ENCODE measurements around the gene LGALS3BP.

Gene LGALS3BP

DNA sequence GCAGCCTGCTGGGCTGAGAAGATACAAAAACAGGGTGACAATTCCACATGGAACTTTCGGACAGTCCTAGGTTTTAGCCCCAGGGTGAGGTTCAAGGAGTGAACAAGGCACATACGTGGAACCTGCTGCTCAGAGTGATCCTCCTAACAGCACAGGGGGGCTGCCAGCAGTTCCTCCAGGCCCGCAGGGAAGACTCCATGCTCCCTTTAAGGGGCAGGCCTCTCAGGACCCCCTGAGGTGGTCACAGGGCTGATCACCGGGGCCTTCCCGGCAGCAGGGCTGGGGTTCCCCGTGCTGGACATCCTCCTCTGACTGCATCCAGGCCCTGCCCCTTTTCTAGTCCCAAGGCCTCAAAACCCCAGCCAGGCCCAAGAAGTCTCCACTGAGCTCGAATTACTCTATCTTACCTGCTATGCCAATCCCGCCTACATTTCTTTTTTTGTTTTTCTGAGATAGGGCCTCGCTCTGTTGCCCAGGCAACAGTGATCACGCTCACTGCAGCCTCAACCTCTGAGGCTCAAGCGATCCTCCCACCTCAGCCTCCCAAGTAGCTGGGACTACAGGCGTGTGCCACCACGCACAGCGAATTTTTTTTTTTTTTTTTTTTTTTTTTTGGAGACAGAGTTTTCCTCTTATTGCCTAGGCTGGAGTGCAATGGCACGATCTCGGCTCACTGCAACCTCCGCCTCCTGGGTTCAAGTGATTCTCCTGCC lies 19.5 kb upstream of the LGALS3BP start:
- DNase-seq, result no peak

DNA sequence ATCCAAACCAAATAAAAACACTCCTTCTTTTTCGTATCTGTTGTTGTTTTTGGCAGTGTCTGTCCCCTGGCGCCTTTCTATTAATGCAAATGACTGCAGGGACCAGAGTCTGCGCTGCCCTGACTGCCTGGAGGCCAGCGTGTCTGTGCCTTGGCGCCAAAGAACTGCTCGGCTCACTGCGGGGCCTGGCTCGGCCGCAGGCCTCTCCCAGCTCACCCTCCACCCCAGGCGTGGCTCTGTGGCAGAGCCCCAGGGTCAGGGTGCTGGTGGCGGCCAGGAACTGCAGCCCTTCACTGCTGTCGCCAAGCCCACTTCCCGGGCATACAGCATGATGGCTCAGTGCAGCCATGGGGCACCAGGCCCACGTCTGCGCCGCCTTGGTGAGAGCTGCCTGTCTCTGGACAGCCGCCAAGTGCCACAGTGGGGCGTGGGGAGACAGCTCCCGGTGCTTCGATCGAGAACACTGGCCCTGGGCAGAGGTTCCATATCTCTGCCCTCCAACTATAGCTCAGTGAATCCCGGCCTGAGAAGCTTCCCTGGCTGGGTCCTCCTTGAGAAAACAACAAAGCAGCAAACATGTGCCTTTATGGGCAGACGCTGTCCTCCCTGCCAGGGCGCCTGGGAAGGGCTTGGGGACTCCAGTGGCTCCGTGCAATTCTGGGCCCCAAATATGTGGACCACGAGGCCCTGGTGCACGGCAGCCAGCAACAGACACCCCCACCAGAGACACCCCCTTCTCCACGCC lies 18.8 kb upstream of the LGALS3BP start:
- DNase-seq, result no peak

DNA sequence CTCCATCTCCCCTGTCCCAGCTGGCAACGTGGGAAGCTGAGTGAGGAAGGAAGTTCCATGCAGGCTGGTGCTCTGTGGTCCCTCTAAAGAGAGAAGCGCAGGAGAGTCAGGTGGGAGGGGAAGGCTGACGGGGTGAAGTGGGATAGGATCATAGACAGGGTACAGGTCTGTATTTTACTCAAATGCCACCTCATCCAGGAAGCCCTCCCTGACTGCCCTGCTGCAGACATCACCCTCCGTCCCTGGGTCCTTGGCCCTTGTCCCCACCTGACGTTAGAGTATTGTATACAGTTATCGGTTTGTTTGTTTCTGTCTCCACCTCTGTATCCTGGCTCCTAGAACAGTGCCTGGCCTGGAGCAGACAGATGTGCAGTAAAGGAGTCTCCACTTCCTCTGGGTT lies 18.2 kb upstream of the LGALS3BP start:
- DNase-seq, result no peak

DNA sequence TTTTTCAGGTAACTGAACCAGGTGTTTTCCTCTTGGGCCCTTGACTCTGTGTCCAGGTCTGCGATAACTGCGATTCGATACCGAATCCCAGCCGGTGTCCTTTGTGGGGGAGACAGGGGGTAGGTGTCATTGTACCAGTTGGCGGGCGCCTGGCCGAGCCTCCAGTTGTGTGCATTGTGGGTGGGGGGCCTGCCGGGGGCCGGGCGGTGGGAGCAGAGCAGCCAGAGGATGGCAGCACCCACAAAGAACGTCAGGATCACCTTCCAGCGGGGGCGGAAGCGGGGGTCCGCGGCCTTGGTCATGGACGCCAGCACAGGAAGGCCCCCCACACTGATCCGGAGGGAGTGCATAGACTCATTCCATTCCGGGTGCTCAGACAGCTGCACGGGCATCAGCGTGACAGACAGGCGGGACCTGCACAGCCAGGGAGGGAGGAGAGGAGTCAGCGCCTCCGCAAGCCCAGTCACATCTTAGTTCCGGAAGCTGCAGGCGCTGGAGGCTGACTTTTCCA lies 17.6 kb upstream of the LGALS3BP start:
- no peak for DNase-seq

DNA sequence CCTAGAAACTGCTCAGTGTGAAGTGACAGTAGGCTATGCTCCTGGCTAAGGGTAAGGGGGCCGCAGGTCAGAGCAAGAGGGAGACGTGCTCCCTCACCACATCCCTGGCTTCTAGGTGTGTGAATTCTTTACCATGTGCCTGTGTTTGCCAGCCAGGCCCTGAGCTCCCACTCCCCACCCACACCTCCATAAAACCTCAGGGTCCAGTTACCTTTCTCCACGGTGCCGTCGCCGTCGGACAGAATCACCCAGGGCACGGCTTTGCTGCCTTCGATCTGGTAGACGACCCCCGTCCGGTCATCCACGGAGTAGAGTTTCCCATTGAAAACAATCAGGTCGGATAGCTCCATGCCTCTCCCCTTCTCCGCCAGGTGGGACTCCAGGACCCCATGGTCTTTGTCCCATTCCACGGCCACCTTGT lies 17.1 kb upstream of the LGALS3BP start:
- DNase-seq, result no peak

DNA sequence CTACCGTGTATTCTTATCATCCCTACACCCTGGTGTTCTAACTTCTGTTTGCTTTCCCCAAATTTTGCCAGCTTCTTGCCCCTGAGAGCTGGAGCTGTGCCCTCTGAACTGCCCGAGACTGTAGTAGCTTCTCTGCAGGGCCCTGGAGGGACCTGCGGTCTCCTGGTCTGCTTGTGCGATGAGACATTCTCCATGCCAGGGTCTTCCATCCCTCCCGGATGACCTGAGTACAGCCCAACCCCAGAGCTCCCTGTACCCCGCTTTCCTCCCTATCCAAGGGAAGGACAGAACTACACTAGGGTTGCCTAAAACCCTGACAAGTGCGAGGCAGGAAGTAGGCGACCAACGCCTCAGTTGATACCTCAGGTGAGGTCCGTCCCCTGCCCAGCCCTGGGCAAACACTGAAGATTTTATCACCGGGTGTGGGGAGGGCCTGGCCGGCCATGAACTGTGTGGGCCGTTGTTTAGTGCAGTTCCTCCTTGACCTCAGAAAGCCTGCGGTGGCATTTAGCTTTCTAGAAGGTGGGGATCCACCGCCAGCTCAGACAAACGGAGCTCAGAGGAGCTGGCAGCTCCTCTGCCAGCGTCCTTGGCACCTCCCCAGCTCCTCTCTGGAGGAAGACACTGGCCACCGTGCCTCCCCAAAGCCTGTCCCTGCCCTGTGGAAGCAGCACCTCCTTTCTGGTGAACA lies 16.2 kb upstream of the LGALS3BP start:
- no peak for DNase-seq

DNA sequence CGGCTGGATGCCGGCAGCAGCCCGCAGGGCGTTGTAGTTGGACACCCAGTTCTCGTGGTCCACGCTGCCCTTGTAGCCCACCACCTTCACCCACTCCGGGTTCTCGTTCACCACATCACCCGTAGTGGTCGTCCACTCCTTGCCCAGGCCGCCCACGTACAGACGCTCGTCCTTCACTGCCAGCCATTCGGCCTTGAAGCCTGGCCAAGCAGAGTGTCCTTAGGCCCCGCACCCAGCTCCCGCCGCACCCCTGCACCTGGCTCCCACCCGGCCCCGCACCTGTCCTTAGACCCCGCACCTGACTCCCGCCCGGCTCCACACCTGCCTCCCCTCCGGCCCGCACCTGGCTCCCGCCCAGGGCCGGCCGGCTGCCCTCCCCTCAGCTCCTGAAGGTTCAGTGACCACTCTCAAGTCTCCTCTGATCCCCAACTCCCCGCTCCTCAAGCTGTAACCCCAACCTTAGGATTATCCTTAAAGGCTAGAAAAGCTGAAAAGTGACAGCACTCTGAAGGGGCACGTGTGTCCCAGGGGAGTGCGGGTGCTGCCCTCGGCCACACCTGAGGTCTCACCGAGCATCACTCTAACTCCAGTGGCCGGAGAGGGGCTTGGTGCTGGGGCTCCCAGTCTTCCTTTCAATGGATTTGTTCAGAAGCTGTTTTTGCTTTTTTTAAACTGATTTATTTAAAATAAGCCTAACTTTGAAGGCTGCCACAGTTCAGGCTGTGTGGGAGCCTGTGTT lies 15.5 kb upstream of the LGALS3BP start:
- no peak for DNase-seq

DNA sequence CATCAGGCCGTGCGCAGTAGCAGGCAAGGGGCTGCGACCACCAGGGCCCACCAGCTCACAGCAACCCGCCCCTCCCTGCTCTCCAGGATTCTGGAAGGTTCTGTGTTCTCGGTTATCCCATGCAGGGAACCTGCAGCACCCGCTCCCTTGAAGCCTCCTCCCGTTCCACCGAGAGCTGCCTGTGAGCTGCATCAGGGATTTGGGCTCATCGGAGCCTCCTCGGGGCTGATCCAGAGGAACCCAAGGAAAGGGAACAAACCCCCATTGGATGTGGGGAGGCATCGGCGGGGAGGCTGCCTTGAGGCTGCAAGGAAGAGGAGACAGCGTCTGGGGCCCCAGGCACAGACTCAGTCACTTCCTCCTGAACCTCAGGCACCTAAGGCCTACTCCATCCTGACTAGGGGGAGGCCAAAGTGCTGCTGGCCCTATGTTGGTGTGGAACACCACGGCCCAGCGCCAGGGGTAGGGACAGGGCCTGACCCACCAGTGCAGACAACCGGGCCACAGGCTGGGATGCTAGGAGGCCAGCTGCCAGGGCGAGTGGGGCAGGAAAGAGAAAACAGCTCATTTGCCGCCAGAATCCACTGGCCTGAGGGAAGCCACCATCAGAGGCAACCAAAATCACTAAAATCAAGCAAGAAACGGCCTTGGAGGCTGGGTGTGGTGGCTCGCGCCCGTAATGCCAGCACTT lies 14.4 kb upstream of the LGALS3BP start:
- no peak for DNase-seq

DNA sequence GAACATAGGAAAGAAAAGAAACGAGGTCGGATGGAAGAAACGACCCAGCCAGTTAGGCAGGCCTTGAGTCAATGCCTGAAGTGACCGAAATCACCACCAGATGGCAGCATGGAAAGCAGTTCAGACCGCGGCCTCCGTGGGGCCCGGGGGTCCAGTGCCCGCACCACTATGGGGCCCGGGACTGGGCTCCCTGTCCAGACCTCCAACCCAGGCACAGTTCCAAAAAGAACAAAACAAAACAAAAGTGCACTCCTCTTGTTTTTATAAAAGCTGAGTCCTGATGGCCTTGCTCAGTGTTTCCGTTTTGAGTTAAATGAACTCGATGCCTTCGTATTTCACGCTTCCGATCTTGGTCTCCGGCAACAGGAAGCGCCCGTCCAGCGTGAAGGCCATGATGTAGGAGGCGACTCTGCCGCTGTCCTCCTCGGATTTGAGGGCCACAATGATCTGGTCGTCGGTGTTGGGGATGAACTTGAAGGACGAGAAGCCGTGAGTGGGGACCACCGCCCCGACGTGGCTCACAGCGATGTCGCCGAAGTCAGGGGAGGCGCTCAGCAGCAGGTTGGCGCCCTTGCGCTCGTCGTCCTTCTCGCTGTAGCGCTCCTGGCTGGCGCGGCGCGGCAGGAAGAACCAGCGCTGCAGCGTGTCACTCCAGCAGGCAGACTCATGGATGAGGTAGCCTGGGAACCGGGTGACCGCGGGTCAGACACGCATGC lies 13.7 kb upstream of the LGALS3BP start:
- DNase-seq, result no peak

DNA sequence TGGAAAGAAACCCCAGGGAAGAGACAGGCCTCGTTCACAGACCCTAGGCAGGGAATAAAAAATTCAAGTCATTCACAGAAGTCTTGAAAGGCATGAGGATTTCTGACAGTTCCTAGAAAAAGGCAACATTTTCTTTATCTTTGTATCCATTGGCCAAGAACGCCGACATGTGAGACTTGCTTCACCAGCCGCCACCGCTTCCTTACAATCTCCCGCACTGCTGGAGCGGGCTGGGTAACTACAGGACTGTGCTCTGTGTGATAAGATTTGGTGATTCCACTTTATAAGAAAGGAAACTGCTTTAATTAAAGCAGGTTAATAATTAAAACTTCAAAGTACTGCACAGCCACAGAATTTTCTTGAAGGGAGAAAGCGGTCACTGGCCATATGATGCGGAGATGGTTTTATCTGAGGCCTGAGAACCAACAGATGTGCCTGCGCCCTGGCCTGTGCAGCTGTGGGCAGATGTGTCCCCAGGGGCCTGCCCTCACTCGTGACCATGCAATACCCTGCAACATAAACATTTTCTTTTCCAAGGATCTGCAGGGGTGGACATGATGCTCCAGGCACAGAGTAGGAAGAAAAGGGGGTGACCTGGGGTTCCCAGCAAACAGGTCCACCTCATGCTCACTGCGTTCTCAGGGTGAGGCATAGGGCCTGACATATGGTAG lies 13.0 kb upstream of the LGALS3BP start:
- no peak for DNase-seq

DNA sequence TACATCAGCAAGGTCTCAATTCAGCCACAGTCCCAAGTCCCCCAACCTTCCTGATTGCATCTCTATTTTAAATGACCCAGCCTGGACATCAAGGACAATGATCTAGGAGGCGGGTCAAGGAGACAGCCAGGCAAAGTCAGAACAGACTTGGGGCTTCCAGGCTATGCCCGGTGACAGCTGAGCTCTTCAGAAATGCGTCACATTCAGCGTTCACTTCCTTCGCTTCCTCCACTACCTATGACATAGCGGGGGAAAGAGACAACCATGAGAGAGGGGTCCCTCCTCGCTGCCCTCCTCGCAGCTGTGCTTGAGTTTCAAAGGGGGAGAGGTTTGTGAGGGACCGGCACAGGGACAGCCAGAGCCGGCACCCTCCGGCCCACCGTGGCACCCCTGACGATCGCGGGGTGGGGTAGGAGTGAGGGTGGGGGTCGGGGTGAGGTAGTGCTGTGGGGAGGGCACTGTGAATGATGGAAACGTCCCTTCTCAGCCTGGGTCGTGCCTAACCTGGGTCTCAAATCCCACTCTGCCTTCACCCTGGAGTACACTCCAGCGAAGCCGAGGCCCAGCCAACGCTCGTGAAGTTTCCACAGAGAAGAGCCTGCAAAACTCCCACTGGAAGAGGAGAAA lies 12.3 kb upstream of the LGALS3BP start:
- DNase-seq, result no peak

DNA sequence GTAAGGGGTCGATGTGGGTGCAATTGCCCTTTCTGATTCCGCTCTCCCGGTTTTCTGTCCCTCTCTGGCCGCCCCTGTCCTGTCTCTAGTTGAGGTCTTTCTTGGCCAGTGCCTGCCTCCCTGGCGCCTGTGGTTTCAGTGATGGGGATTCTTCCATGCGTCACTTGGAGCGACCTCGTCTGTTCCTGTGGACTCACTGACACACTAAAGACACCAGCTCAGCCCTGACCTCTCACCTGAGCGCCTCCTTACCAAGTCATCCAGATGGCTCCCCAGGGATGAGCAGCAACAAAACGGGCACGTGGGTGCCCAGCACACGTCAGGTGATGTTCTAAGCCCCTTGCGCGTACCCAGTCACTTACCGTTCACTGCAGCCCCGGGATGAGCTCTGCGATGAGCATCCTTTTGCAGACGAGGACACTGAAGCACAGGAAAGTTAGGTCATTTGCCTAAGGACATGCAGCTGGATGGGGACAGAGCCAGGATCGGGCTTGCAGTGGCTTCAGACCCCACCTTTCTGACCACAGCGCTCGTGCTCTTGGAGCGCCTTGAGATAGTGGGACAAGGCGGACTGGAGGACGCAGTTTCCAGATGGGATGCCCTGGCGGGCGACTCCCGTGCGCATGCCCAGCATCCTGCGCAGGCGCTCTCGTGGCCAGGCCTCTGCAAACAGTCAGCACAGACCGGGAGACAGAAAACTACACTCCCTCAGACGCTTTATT lies 11.5 kb upstream of the LGALS3BP start:
- DNase-seq, result no peak

DNA sequence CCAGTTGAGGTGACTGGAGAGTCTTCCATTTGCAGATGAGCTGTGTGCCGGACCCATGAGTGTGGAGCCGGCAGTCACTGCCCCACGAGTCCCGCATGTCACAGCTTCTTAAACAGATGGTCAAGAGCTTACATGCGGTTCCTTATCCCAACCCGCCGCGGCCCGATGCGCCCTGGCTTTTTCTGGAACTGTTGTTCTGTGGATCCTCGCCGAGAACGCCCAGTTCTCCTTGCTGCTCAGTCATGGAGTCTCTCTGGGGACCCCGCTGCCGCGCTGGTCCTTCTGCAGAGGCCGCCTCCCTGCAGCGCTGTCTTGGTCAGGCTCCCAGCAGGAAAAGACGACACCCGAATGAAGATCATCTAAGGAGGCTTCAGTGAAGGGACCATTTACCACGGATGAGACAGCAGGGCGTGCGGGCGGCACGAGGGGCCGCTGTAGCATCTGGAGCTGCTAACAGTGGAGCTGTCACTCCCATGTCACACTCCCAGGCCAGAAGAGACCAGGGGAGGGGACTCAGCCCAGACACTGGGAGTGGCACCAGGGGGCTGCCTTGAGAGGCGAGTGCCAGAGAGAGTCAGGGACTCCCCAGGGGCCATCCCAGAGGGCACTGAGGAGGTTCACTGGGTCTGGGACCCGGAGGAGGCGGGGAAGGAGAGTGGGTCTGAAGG lies 10.8 kb upstream of the LGALS3BP start:
- DNase-seq, result no peak

DNA sequence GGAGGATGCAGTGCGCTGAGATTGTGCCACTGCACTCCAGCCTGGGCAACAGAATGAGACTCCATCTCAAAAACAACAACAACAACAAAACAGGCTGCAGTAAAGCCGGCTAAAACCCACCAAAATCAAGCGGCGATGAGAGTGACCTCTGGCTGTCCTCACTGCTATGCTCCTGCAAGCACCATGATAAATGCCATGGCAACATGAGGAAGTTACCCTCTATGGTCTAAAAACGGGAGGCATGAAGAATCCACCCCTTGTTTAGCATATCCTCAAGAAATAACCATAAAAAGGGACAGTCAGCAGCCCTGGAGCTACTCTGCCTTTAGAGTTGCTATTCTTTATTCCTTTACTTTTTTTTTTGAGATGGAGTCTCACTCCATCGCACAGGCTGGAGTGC lies 8.4 kb upstream of the LGALS3BP start:
- no peak for DNase-seq

DNA sequence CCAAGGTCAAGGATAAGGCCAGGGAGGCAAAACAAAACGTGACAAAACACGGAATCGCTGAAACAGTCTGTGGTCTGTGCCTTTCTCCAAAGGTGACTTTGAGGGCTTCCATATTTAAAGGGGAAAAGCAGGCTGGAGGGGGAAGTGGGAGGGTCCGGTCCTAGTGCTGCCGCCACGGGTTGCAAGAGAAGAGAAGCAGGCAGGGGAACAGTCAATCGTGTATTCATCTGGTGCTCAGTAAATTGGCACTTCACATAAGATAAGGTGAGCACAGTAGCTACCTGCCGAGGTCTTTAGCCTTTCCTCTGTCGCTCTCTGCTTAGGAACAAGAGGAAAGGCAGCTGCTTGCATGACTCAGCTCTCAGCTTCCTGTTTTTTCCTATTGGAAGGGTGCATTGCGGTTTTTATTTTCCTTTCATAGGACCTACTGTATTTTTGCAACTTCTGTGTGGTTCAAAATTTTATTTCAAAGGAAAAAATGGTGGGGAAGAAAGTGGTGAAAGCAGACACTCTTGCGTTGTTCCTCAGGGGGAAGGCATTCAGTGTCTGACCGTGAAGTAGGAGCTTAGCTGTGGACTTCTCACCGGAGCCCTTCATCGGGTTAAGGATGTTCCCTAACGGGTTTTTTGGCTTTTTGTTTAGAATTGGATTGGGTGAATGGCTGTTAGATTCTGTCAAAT lies 7.1 kb upstream of the LGALS3BP start:
- DNase-seq, result peak in 1 of 2 experiments; percentile 24

DNA sequence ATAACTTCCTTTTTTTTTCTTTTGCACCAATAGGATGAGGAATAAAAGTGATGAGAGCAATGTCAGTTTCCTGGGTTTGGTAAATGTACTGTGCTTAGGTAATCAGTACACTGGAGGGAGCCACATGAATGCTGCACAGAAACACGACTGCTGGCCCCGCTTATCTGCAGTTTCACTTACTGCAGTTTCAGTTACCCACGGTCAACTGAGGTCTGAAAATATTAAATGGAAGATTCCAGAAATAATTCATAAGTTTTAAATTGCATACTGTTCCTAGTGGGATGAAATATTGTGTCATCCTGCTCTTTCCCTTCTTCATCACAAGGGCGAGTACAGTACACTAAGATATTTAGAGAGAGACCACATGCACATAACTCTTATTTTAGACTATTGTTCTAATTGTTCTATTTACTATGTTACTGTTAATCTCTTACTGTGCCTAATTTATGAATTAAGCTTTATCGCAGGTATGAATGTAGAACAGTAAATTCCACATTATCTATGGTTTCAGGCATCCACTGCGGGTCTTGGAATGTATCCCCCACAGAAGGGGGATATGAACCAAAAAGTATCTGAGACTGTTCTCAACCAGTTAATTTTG lies 6.4 kb upstream of the LGALS3BP start:
- DNase-seq, result no peak

DNA sequence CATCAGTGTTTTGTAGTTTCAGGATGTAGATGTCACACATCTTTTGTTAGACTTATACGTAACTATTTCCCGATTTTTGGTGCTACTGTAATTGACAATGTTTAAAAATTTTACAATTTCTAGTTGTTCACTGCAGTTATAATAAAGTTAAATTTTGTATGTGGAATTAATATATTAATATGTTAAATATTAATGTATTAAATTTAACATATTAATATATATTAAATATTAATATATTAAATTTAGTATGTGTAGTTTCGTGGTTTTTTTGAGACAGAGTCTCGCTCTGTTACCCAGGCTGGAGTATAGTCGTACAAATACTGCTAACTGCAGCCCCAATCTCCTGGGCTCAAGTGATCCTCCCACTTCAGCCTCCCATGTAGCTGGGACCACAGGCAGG lies 5.7 kb upstream of the LGALS3BP start:
- no peak for DNase-seq

Data from NCI-H187 (cell line).